NCI-H526 (cell line): ENCODE data around the gene PCDHGB5.

Experiments used
- DNase-seq, 2 experiments: peaks; one replicate each; lab custom pipeline; 2025; lab: John Stamatoyannopoulos, UW

Gene PCDHGB5

GRCh38 chr5:141441571-141442170 is 43.9 kb downstream of the PCDHGB5 start:
- no peak for DNase-seq
